Coronary artery (tissue), 2 donors: ENCODE results near the gene ZNF438.
A peak's percentile ranks its signal among the peaks of the same experiment; 100 is the strongest.

ENCODE experiments used
- DNase-seq: peaks from one replicate; pipeline ENCODE4 v3.0.0-alpha.2; 2017; ENCODE audit warnings: low spot score
- H3K27ac ChIP-seq, 2 donors: fragments of 200-600 bp; sonication (generic); one replicate each; pipeline ENCODE4 v1.5.1; 2016 to 2019
- H3K4me3 ChIP-seq: fragments of 200-600 bp; sonication (generic); 2 replicates; pipeline ENCODE4 v1.5.1; 2016; ENCODE audit warnings: mild to moderate bottlenecking, moderate library complexity
- CTCF ChIP-seq: fragments of 200-600 bp; sonication (generic); IDR thresholded peaks from one replicate; pipeline ENCODE4 v1.5.1; 2019; ENCODE audit warnings: antibody characterized with exemption

ZNF438 gene

GRCh38 chr10:31025142-31025541 is 6.5 kb downstream of the ZNF438 start:
- TF ChIP-seq CTCF, result no peak
- no peak overlapping the region for H3K4me3 ChIP-seq
- H3K27ac ChIP-seq, result peak overlapping the region; percentile 36 to 69
- no peak for DNase-seq

- no peak overlapping the region for H3K27ac ChIP-seq
- DNase-seq, result no peak
- no peak overlapping the region for H3K4me3 ChIP-seq
- TF ChIP-seq CTCF, result no peak
Measured at GRCh38 chr10:31023558-31023957, 8.1 kb downstream of the ZNF438 start.

- H3K4me3 ChIP-seq, result no peak overlapping the region
- no peak for DNase-seq
- H3K27ac ChIP-seq, result peak overlapping the region; percentile 7 to 22
Measured at GRCh38 chr10:31020209-31020608, 11.5 kb downstream of the ZNF438 start.

GRCh38 chr10:31018962-31019361 is 12.7 kb downstream of the ZNF438 start:
- TF ChIP-seq CTCF, result no peak
- DNase-seq, result no peak
- H3K4me3 ChIP-seq, result no peak overlapping the region
- peak overlapping the region; percentile 25 to 78 for H3K27ac ChIP-seq

More at GRCh38 chr10:31020209-31020608, 11.5 kb downstream of the ZNF438 start:
- no peak for TF ChIP-seq CTCF

- TF ChIP-seq CTCF, result no peak
- Histone ChIP-seq H3K27ac (peak overlapping the region; percentile 25 to 78), H3K4me3 (no peak overlapping the region)
- no peak for DNase-seq
Measured at GRCh38 chr10:31018356-31018750, 13.3 kb downstream of the ZNF438 start.

- no peak for DNase-seq
- no peak overlapping the region for H3K4me3 ChIP-seq
- peak overlapping the region; percentile 25 to 78 for H3K27ac ChIP-seq
- TF ChIP-seq CTCF, result no peak
Measured at GRCh38 chr10:31017534-31018355, 13.9 kb downstream of the ZNF438 start.

GRCh38 chr10:31014161-31014875 is 17.3 kb downstream of the ZNF438 start:
- H3K27ac ChIP-seq, result no peak overlapping the region
- no peak for DNase-seq
- no peak overlapping the region for H3K4me3 ChIP-seq
- TF ChIP-seq CTCF, result no peak
